Measurements from ENCODE around the gene PCDHA4. TPM values are rescaled to one million over a fixed set of nuclear protein-coding genes. Genes with fewer than 3 reads are reported as not detected.
"Not testable (repeated sequence)": the region's sequence is repeated elsewhere in the genome, so short reads cannot be mapped to it uniquely, and the experiment has no call there.

PCDHA4 gene
- total RNA-seq, 2 donors from 2014 or later = 0.43 to 0.63 TPM

GRCh38 chr5:140791089-140791488 lies 15.8 kb upstream of the PCDHA4 start:
- no peaks in the 10 kb centered on the region for H3K27me3 ChIP-seq
- no peaks in the 10 kb centered on the region for H3K4me1 ChIP-seq
- no peak for TF ChIP-seq CTCF (IDR thresholded peaks at IDR 0.05)
- H3K4me3 ChIP-seq = no peak overlapping the region
- no peak overlapping the region for H3K27ac ChIP-seq
- no peak for DNase-seq (ENCODE audit: low spot score)
- peaks cover 6 to 92% of the 10 kb centered on the region in 2 donors for H3K9me3 ChIP-seq
- no peaks in the 10 kb centered on the region for H3K36me3 ChIP-seq

- no peak for DNase-seq (ENCODE audit: low spot score)
Measured at GRCh38 chr5:140794595-140795258, 12.1 kb upstream of the PCDHA4 start, which contains the start of gene PCDHA2. Gene PCDHA2 (plus strand): TSS chr5:140794852.

GRCh38 chr5:140795259-140795641 lies 11.6 kb upstream of the PCDHA4 start:
- peaks cover 0 to 80% of the 10 kb centered on the region in 2 donors for H3K9me3 ChIP-seq
- peak overlapping the region in 1 of 2 donors; percentile 35 for H3K4me3 ChIP-seq
- DNase-seq (ENCODE audit: low spot score) = no peak
- TF ChIP-seq CTCF (IDR thresholded peaks at IDR 0.05) = peak in 1 of 2 donors; percentile 21
- no peaks in the 10 kb centered on the region for H3K36me3 ChIP-seq
- no peak overlapping the region for H3K27ac ChIP-seq
- no peaks in the 10 kb centered on the region for H3K27me3 ChIP-seq
- H3K4me1 ChIP-seq = no peaks in the 10 kb centered on the region

More at GRCh38 chr5:140794595-140795258, 12.1 kb upstream of the PCDHA4 start, which contains the start of gene PCDHA2:
- Histone ChIP-seq H3K4me1 (no peaks in the 10 kb centered on the region), H3K4me3 (peak within 1 kb of the TSS in 1 of 2 donors; percentile 35), H3K27me3 (no peaks in the 10 kb centered on the region), H3K27ac (no peak within 1 kb of the TSS), H3K36me3 (no peaks in the 10 kb centered on the region), H3K9me3 (peaks cover 0 to 85% of the 10 kb centered on the region in 2 donors)
- peak in 1 of 2 donors; percentile 42 for TF ChIP-seq CTCF (IDR thresholded peaks at IDR 0.05)

GRCh38 chr5:140796072-140796717 lies 10.7 kb upstream of the PCDHA4 start:
- H3K4me3 ChIP-seq; DNase-seq (ENCODE audit: low spot score); H3K36me3 ChIP-seq; H3K4me1 ChIP-seq; H3K27me3 ChIP-seq; H3K27ac ChIP-seq: not testable (repeated sequence)
- peaks cover 0 to 78% of the 10 kb centered on the region in 2 donors for H3K9me3 ChIP-seq

- no peak overlapping the region for H3K27ac ChIP-seq
- H3K36me3 ChIP-seq = no peaks in the 10 kb centered on the region
- no peaks in the 10 kb centered on the region for H3K4me1 ChIP-seq
- no peak for DNase-seq (ENCODE audit: low spot score)
- TF ChIP-seq CTCF (IDR thresholded peaks at IDR 0.05) = no peak
- H3K4me3 ChIP-seq = no peak overlapping the region
- peaks cover 0 to 80% of the 10 kb centered on the region in 2 donors for H3K9me3 ChIP-seq
- no peaks in the 10 kb centered on the region for H3K27me3 ChIP-seq
Measured at GRCh38 chr5:140796718-140797095, 10.2 kb upstream of the PCDHA4 start.

GRCh38 chr5:140800816-140801493 lies 5.9 kb upstream of the PCDHA4 start, which contains the start of gene PCDHA3:
Gene PCDHA3 (plus strand): TSS chr5:140801057.
- H3K4me3 ChIP-seq = peak within 1 kb of the TSS; percentile 12 to 41
- H3K4me1 ChIP-seq = no peaks in the 10 kb centered on the region
- DNase-seq (ENCODE audit: low spot score) = no peak
- no peaks in the 10 kb centered on the region for H3K36me3 ChIP-seq
- peaks cover 5 to 59% of the 10 kb centered on the region in 2 donors for H3K9me3 ChIP-seq
- TF ChIP-seq CTCF (IDR thresholded peaks at IDR 0.05) = peak in 1 of 2 donors; percentile 58
- no peak within 1 kb of the TSS for H3K27ac ChIP-seq
- H3K27me3 ChIP-seq = no peaks in the 10 kb centered on the region
